NK-92 (cell line): Measurements from ENCODE around the gene RAPGEF1.
"Not testable (repeated sequence)": the region's sequence is repeated elsewhere in the genome, so short reads cannot be mapped to it uniquely, and the experiment has no call there.

Experiments
- DNase-seq: peaks from one replicate; lab custom pipeline; 2025; ENCODE audit not compliant: unreplicated experiment; lab: John Stamatoyannopoulos, UW

RAPGEF1 gene

GRCh38 chr9:131575946-131576853 lies 163.7 kb downstream of the RAPGEF1 start:
- DNase-seq, result no peak

- DNase-seq, result no peak
Observed at GRCh38 chr9:131574730-131575640, 164.9 kb downstream of the RAPGEF1 start.

GRCh38 chr9:131567910-131568309 lies 172.0 kb downstream of the RAPGEF1 start:
- DNase-seq, result no peak

GRCh38 chr9:131566158-131566557 lies 173.7 kb downstream of the RAPGEF1 start:
- no peak for DNase-seq

- DNase-seq, result no peak
Observed at GRCh38 chr9:131565369-131565768, 174.5 kb downstream of the RAPGEF1 start.

- DNase-seq, result no peak
Observed at GRCh38 chr9:131562032-131562959, 177.6 kb downstream of the RAPGEF1 start.

GRCh38 chr9:131559421-131560000 lies 180.4 kb downstream of the RAPGEF1 start:
- no peak for DNase-seq

- no peak for DNase-seq
Observed at GRCh38 chr9:131557855-131558548, 181.9 kb downstream of the RAPGEF1 start.

GRCh38 chr9:131555841-131556673 lies 183.8 kb downstream of the RAPGEF1 start:
- DNase-seq, result no peak

- DNase-seq, result no peak
Observed at GRCh38 chr9:131554843-131555351, 185.0 kb downstream of the RAPGEF1 start.

GRCh38 chr9:131554087-131554842 lies 185.6 kb downstream of the RAPGEF1 start:
- no peak for DNase-seq

GRCh38 chr9:131552030-131552429 lies 187.8 kb downstream of the RAPGEF1 start:
- DNase-seq, result no peak

GRCh38 chr9:131550465-131550864 lies 189.4 kb downstream of the RAPGEF1 start:
- DNase-seq, result not testable (repeated sequence)

GRCh38 chr9:131549186-131549585 lies 190.7 kb downstream of the RAPGEF1 start:
- DNase-seq, result not testable (repeated sequence)

- no peak for DNase-seq
Observed at GRCh38 chr9:131546336-131547084, 193.4 kb downstream of the RAPGEF1 start.

- DNase-seq, result no peak
Observed at GRCh38 chr9:131545786-131546335, 194.0 kb downstream of the RAPGEF1 start.
